NB4 (cell line): ENCODE data around the gene SPOCK2.

Experiments
- DNase-seq: peaks from one replicate; pipeline ENCODE4 v3.0.0; 2010; ENCODE audit warnings: low read depth
- H3K4me3 ChIP-seq: one replicate; pipeline ENCODE4 v1.5.1; 2011; ENCODE audit warnings: mild to moderate bottlenecking, low read depth, low read length, moderate library complexity
- CTCF ChIP-seq: IDR thresholded peaks from one replicate; pipeline ENCODE4 v1.5.1; 2012; ENCODE audit warnings: low read depth, low read length
- MAX ChIP-seq: IDR thresholded peaks from 2 replicates; pipeline ENCODE4 v1.6.1; 2011; ENCODE audit warnings: low read depth, low read length
- MYC ChIP-seq: IDR thresholded peaks from 2 replicates; pipeline ENCODE4 v1.6.1; 2011; ENCODE audit warnings: low read depth, low read length
- POLR2A ChIP-seq: IDR thresholded peaks from 2 replicates; pipeline ENCODE4 v1.6.1; 2011; ENCODE audit warnings: mild to moderate bottlenecking; ENCODE audit not compliant: insufficient read length; ENCODE audit errors: extremely low read depth

The SPOCK2 gene

GRCh38 chr10:72081772-72082590 is 6.4 kb downstream of the SPOCK2 start:
- no peak overlapping the region for H3K4me3 ChIP-seq
- no peak for TF ChIP-seq MYC
- no peak for TF ChIP-seq MAX
- DNase-seq = no peak

- DNase-seq = no peak
- no peak overlapping the region for H3K4me3 ChIP-seq
- TF ChIP-seq MAX (no peak), POLR2A (no peak), MYC (no peak), CTCF (no peak)
Observed at GRCh38 chr10:72081210-72081609, 7.1 kb downstream of the SPOCK2 start.

GRCh38 chr10:72080042-72080975 is 8.0 kb downstream of the SPOCK2 start:
- H3K4me3 ChIP-seq = no peak overlapping the region
- no peak for TF ChIP-seq MYC
- TF ChIP-seq MAX = no peak
- no peak for TF ChIP-seq POLR2A
- no peak for TF ChIP-seq CTCF
- DNase-seq = no peak

GRCh38 chr10:72079356-72079755 is 9.0 kb downstream of the SPOCK2 start:
- TF ChIP-seq MYC (no peak), MAX (no peak), CTCF (no peak), POLR2A (no peak)
- DNase-seq = no peak
- H3K4me3 ChIP-seq = no peak overlapping the region

GRCh38 chr10:72077275-72077990 is 10.9 kb downstream of the SPOCK2 start:
- no peak for DNase-seq
- H3K4me3 ChIP-seq = no peak overlapping the region
- TF ChIP-seq MYC (no peak), MAX (no peak), CTCF (no peak), POLR2A (no peak)
